MCF 10A (cell line): ENCODE data around the gene CTBP2. TPM values are rescaled to one million over a fixed set of nuclear protein-coding genes. Genes with fewer than 3 reads are reported as not detected.
A peak's percentile ranks its signal among the peaks of the same experiment; 100 is the strongest.

Source experiments
- BruUV-seq: library from RNA; stranded (reverse); fragments of 400-500 nt; replicated peaks from 2 replicates; lab custom pipeline; 2021; lab: Mats Ljungman, UMichigan
- CTCF ChIA-PET: fragments of 300-600 bp; sonication (Branson Sonifier 250); formaldehyde crosslinking; extraction: SDS; loops from one replicate; lab custom pipeline; 2021; ENCODE audit warnings: antibody characterized with exemption, inconsistent platforms; lab: Yijun Ruan, JAX
- POLR2A ChIA-PET: fragments of 300-600, 350-650 bp; sonication (Branson Sonifier 250); formaldehyde crosslinking; extraction: SDS; loops from one replicate; lab custom pipeline; 2020; ENCODE audit warnings: antibody characterized with exemption, inconsistent platforms; lab: Yijun Ruan, JAX
- DNase-seq: peaks from one replicate; pipeline ENCODE4 v3.0.0-alpha.2; 2018; ENCODE audit not compliant: unreplicated experiment
- H3K27ac Mint-ChIP-seq: one replicate; pipeline ENCODE4 v1.8.0; 2022; ENCODE audit warnings: mild to moderate bottlenecking, low read depth, mixed read lengths; ENCODE audit not compliant: unreplicated experiment
- H3K27me3 Mint-ChIP-seq: one replicate; pipeline ENCODE4 v1.8.0; 2022; ENCODE audit warnings: mixed read lengths; ENCODE audit not compliant: insufficient read depth, unreplicated experiment
- H3K36me3 Mint-ChIP-seq: one replicate; pipeline ENCODE4 v1.8.0; 2022; ENCODE audit warnings: mild to moderate bottlenecking, moderate library complexity, mixed read lengths; ENCODE audit not compliant: insufficient read depth, unreplicated experiment
- H3K4me1 Mint-ChIP-seq: one replicate; pipeline ENCODE4 v1.8.0; 2022; ENCODE audit warnings: mixed read lengths; ENCODE audit not compliant: insufficient read depth, unreplicated experiment
- H3K4me3 Mint-ChIP-seq: one replicate; pipeline ENCODE4 v1.8.0; 2022; ENCODE audit warnings: mild to moderate bottlenecking, moderate library complexity, mixed read lengths; ENCODE audit not compliant: unreplicated experiment
- H3K9me3 Mint-ChIP-seq: one replicate; pipeline ENCODE4 v1.8.0; 2022; ENCODE audit warnings: mixed read lengths; ENCODE audit not compliant: unreplicated experiment
- CTCF ChIP-seq: fragments of 200-600 bp; IDR thresholded peaks from one replicate; pipeline ENCODE4 v1.8.0; 2022; ENCODE audit warnings: antibody characterized with exemption, mild to moderate bottlenecking; ENCODE audit not compliant: unreplicated experiment
- intact Hi-C: fragments of 100-400 bp; cut with micrococcal nuclease; formaldehyde crosslinking; loops from 2 replicates; pipeline ENCODE4 v1.14.1; 2022
- total RNA-seq: library from RNA; stranded (reverse); gene quantifications from 2 replicates; pipeline ENCODE4 v1.2.3, GENCODE V29; 2022

Gene CTBP2
- total RNA-seq, 1 experiment from 2014 or later = 152 TPM

GRCh38 chr10:125039354-125039769 is 121.0 kb downstream of the CTBP2 start:
- H3K4me1 Mint-ChIP-seq = peaks cover 44% of the 10 kb centered on the region

GRCh38 chr10:125038637-125039036 is 121.7 kb downstream of the CTBP2 start:
- intact Hi-C loops = no loop called here
- DNase-seq = peak; percentile 71
- Mint-ChIP-seq H3K9me3 (no peaks in the 10 kb centered on the region), H3K4me3 (no peak overlapping the region), H3K4me1 (peaks cover 41% of the 10 kb centered on the region), H3K27me3 (no peaks in the 10 kb centered on the region), H3K27ac (peak overlapping the region; percentile 91), H3K36me3 (peaks cover 27% of the 10 kb centered on the region)
- ChIA-PET CTCF (interaction anchor here (0.6 to 6.1 kb wide), 6 partner anchors 9 to 606 kb away, joined by 3 to 40 read pairs (median 4); no protein-coding TSS in a partner anchor), POLR2A (interaction anchor here (1.1 kb wide), 1 partner anchor 27 kb away, joined by 3 read pairs; no protein-coding TSS in a partner anchor)
- BruUV-seq = no TSS peak
- peak; percentile 12 for TF ChIP-seq CTCF

More at GRCh38 chr10:125039354-125039769, 121.0 kb downstream of the CTBP2 start:
- POLR2A ChIA-PET = interaction anchor here (0.8 kb wide), 1 partner anchor 115 kb away, joined by 4 read pairs; no protein-coding TSS in a partner anchor
- DNase-seq = no peak
- no TSS peak for BruUV-seq
- peaks cover 32% of the 10 kb centered on the region for H3K36me3 Mint-ChIP-seq
- no peaks in the 10 kb centered on the region for H3K9me3 Mint-ChIP-seq
- CTCF ChIA-PET = interaction anchor here (0.6 to 2.0 kb wide), 4 partner anchors 9 to 605 kb away, joined by 3 to 5 read pairs (median 4); no protein-coding TSS in a partner anchor
- no peak for TF ChIP-seq CTCF
- H3K4me3 Mint-ChIP-seq = no peak overlapping the region
- H3K27me3 Mint-ChIP-seq = no peaks in the 10 kb centered on the region
- no peak overlapping the region for H3K27ac Mint-ChIP-seq
- intact Hi-C loops = no loop called here

GRCh38 chr10:125037145-125037877 is 123.1 kb downstream of the CTBP2 start:
- Mint-ChIP-seq H3K4me3 (peak overlapping the region; percentile 12), H3K9me3 (no peaks in the 10 kb centered on the region), H3K27ac (peak overlapping the region; percentile 91), H3K27me3 (no peaks in the 10 kb centered on the region), H3K4me1 (peaks cover 41% of the 10 kb centered on the region), H3K36me3 (peaks cover 37% of the 10 kb centered on the region)
- DNase-seq = peak; percentile 95
- TF ChIP-seq CTCF = no peak
- intact Hi-C loops = no loop called here
- ChIA-PET CTCF (interaction anchor here (0.5 to 6.1 kb wide), 6 partner anchors 10 to 348 kb away, joined by 4 to 40 read pairs (median 4); no protein-coding TSS in a partner anchor), POLR2A (interaction anchor here (0.7 to 1.3 kb wide), 8 partner anchors 9 to 846 kb away, joined by 3 to 8 read pairs (median 3); no protein-coding TSS in a partner anchor)
- no TSS peak for BruUV-seq

GRCh38 chr10:125035588-125036295 is 124.6 kb downstream of the CTBP2 start:
- no TSS peak for BruUV-seq
- DNase-seq = no peak
- Mint-ChIP-seq H3K4me3 (no peak overlapping the region), H3K4me1 (peaks cover 41% of the 10 kb centered on the region), H3K27ac (peak overlapping the region; percentile 91), H3K9me3 (no peaks in the 10 kb centered on the region), H3K36me3 (peaks cover 40% of the 10 kb centered on the region), H3K27me3 (no peaks in the 10 kb centered on the region)
- intact Hi-C loops = no loop called here
- ChIA-PET CTCF (interaction anchor here (0.6 to 6.1 kb wide), 4 partner anchors 12 to 489 kb away, joined by 3 to 40 read pairs (median 4); no protein-coding TSS in a partner anchor), POLR2A (interaction anchor here (0.8 to 1.1 kb wide), 2 partner anchors 60 to 93 kb away, joined by 3 read pairs; no protein-coding TSS in a partner anchor)
- no peak for TF ChIP-seq CTCF
